Fibroblast of skin of scalp (primary cell): ENCODE results near the gene ZFP69.

Experiments used
- DNase-seq: peaks from one replicate; pipeline ENCODE4 v3.0.0-alpha.2; 2013

Gene ZFP69

DNA sequence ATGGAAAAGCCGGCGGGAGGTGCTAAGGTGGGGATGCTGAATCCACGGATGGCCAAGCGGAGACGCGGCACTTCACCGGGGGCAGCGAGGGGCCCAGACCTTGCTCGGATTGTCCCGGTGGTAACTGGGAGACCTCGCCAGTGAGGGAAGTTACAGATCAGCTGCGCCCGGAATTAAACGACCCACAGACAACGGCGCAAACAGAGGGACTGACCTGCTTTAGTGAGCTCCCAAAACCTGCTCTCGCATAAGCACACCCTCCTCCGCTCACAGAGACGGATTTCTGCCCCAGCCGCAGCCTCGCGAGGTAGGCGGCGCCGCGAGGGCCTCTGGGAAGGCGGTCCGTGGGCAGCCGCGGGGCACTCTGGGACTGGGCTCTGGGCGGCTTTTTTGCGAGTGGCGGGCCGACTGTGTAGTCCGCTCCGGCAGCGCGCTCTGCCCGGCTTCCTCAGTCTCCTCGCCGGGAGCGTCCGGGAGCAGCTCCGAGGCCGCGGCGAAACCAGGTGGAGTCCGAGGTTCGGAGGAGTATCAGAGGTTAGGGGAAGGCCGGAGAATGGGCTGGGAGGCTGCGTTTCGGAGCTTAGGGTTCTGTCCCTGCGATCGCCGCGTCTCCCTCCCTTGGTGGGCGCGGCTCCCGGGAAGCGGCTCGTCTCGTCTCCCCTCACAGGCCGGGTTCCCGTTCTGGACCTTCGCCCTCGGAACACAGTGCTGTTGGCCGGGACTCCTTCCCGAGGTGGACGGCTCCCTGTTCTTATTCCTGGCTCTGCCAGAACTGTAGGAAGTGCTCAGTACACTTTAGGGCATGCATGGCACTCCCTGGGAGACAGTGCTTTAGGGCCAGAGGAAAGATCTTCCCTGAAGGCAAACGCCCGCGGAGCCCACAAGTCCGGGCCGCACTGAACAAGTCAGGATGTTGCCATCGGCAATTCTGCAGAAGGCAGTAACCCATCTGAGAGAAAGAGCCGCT is 31.6 kb downstream of the ZFP69 start, which contains the start of gene EXO5:
EXO5 (plus strand) TSS at position 393 of the 967 bp plus-strand sequence. CDS start 5,778 bp downstream, outside the sequence.
- peak; percentile 81 for DNase-seq

DNA sequence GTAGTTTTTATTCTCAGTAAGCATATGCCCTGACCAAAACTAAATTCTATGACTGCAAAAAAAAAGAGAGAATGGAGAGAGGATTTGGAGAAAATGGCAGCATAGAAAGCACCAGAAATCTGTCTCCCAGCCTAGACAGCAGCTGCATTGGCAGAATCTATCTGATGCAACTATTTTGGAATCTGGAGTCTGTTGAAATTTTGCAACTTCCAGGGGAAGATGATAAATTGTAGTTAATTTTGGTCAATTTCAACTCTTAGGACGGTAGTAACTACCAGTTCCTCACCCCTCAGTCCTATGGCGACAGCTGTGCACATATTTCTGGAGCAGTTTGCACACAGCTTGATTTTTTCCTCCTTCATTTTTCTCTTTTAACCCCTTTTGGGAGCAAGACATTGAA is 42.4 kb downstream of the ZFP69 start:
- no peak for DNase-seq

DNA sequence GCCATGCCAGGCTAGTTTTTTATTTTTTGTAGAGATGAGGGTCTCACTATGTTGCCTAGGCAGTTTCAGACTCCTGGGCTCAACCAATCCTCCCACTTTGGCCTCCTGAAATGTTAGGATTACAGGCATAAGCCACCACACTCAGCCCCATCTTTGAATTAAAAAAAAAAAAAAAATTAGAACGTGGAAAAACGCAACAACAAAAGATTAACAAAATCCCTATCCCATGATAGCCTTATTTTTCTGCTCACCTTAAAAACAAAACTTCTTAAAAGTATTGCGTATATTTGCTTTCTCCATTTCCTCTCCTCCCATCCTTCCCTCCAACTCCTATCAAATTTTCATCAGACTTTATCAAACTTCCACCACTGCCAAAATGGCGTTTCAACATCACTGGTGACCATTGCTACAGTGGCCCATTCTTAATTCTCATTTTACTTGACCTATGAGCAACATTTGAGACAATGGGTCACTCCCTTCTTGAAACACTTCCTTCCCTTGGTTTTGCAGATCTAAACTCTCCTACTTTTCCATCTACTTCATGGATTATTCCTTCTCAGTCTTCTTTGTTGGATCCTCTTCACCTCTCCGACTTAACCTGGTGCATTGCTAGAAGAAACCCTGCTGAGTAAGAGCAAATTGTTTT is 53.8 kb downstream of the ZFP69 start:
- no peak for DNase-seq

DNA sequence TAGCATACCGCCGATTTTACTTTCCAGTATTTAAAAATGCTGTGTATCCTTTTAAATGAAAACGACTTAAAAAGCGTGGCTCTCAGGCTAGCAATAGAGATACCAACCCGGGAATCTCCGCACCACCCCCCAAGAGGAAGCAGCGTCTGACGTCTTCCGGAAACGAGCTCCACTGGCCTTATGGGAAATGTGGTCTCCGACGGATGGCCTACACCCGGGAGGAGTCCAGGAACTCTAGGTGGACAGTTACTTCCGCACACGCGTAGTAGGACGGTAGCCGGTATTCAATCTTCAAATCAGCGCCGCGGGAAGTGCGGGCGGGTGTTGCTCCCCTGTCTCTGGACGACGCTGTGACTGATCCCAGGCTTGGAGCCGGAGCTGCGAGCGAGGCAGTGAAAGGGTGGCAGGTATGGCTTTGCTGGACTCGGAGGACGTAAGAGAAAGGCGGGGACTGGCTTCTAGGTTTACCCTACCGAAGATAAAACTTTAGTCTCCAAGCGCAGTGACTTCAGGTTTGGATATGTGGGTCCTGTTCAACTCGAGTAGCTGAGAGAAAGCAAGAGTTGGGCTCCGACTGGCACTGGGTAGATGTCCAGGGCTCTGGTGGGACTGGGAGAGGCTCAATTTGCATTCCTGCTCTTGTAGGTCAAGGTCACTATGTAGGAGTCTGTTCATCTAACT is 54.4 kb downstream of the ZFP69 start, which contains the start of gene ZNF684:
ZNF684 (plus strand) TSS at position 257 of the 681 bp plus-strand sequence. CDS start 1,530 bp downstream, outside the sequence.
- peak; percentile 95 for DNase-seq

DNA sequence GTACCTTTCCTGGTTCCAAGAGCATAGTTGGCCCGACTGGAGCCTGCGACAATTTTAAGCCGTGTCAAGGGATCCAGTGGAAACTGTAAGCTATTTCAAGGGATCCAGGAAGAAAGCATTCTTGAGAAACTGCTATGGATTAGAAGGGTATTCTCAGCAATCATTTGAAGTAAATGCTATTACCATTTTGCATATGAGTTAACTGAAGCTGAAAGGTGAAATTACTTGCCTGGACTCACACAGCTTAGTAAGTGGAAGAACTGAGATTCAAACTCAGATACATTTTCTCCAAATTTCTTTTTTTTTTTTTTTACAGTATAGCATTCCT is 54.9 kb downstream of the ZFP69 start:
- no peak for DNase-seq

DNA sequence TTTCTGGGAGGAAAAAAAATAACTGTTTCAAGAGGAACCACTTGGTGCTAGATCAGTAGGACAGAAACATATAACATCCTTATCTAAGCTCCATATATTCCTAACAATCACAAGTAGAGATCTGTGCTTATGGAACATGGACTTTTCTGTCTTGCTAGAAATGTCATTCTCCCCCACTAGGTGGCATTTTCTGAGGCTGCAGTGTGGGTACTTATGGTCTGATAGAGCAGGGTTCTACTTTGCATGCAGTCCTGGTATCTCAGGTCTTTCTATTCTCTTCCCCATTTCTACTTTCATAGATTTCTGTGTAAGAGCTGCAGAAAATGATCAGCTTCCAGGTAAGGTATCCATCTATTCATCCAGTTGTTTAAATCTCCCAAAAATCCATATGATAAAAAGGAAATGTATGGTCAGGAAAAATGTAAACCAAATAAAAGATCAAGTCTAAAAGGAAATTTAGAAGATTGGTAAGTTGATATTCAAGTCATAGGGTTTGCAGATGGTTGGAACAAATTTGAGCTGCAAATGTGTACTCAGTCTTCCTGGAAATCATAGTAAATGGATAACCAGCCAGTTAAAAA is 55.8 kb downstream of the ZFP69 start:
- peak; percentile 50 for DNase-seq

DNA sequence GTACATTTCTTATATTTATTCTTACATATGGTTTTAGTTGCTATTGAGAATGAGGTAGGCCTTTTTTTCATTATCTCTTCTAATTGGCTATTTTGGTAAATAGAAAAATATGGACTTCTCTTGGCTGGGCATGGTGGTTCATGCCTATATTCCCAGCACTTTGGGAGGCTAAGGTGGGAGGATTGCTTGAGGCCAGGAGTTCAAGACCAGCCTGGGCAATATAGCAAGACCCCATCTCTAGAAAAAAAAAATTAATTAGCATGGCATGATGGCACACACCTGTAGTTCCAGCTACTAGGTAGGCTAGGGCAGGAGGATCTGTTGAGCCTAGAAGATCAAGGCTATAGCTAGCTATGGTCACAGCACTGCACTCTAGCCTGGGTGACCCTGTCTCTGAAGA is 57.5 kb downstream of the ZFP69 start:
- DNase-seq: no peak

DNA sequence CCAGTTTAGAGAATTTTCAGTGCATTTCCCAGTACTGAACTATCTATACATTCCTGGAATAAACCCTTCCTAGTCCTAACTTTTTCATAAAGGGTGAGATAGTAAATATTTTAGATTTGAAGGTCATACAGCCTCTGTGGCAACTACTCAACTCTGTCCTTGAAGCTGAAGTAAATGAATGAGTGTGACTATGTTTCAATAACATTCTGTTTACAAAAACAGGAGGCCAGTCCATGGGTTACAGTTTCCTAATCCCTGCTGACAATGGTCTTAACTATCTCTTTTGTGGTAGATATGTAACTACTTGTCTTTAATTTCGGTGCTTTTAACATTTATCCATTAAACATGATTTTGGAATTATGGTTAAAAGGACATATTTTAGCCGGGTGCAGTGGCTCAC is 58.6 kb downstream of the ZFP69 start:
- no peak for DNase-seq

DNA sequence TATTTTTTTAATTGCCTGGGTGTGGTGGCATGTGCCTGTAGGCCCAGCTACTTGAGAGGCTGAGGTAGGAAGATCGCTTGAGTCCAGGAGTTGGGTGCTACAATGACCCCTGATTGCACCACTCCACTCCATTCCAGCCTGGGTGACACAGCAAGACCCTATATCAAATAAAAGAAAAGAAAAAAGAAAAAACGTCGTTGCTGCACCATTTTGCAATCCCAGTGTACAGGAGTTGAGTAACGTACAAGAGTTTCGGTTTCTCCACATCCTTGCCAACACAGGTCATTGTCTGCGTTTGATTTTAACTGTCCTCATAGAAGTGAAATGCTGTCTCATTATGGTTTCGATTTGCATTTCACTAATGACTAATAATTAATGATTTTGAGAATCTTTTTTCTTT is 62.2 kb downstream of the ZFP69 start:
- DNase-seq: no peak
